Upper lobe of left lung (tissue), 6 donors: ENCODE results near the gene LDLRAD3. TPM values are rescaled to one million over a fixed set of nuclear protein-coding genes. Genes with fewer than 3 reads are reported as not detected.

Source experiments
- ATAC-seq, 2 donors: fragments of 200-7000 bp; cut with Tn5 transposase; one replicate each; pipeline ENCODE4 v1.9.1; 2022; ENCODE audit warnings: mild to moderate bottlenecking in 2 of 2, moderate library complexity in 2 of 2; ENCODE audit not compliant: low FRiP score in 2 of 2
- DNase-seq, 2 donors: peaks; one replicate each; pipeline ENCODE4 v3.0.0-alpha.2; 2019 to 2020
- H3K27ac ChIP-seq, 4 donors: fragments of 200-600 bp; sonication (generic); one replicate each; pipeline ENCODE4 v1.5.1; 2016 to 2019
- H3K27me3 ChIP-seq, 4 donors: fragments of 200-600 bp; sonication (generic); one replicate each; pipeline ENCODE4 v1.5.1; 2017 to 2019
- H3K36me3 ChIP-seq, 4 donors: fragments of 200-600 bp; sonication (generic); one replicate each; pipeline ENCODE4 v1.5.1; 2016 to 2019
- H3K4me1 ChIP-seq, 4 donors: fragments of 200-600 bp; sonication (generic); one replicate each; pipeline ENCODE4 v1.5.1; 2018 to 2019
- H3K4me3 ChIP-seq, 4 donors: fragments of 200-600 bp; sonication (generic); one replicate each; pipeline ENCODE4 v1.5.1; 2017 to 2019; ENCODE audit warnings: mild to moderate bottlenecking in 2 of 4, moderate library complexity in 1 of 4
- H3K9me3 ChIP-seq, 4 donors: fragments of 200-600 bp; sonication (generic); one replicate each; pipeline ENCODE4 v1.5.1; 2018 to 2019
- EP300 ChIP-seq, 4 donors: sonication (generic); formaldehyde crosslinking; IDR thresholded peaks; one replicate each; pipeline ENCODE4 v1.5.1; 2017; ENCODE audit warnings: antibody characterized with exemption in 4 of 4, control low read depth in 2 of 4
- POLR2A ChIP-seq, 4 donors: fragments of 450-650 bp; IDR thresholded peaks; one replicate each; pipeline ENCODE4 v1.5.1; 2016 to 2017; ENCODE audit warnings: antibody characterized with exemption in 4 of 4, mild to moderate bottlenecking in 2 of 4
- POLR2AphosphoS5 ChIP-seq, 2 donors: sonication (generic); formaldehyde crosslinking; IDR thresholded peaks; one replicate each; pipeline ENCODE4 v1.5.1; 2017; ENCODE audit warnings: antibody characterized with exemption in 2 of 2
- WGBS, 2 donors: methylation state at CpG; one replicate each; pipeline ENCODE4 v1.1.5; 2017 to 2018; 5-methylcytosine and 5-hydroxymethylcytosine counted together
- total RNA-seq, 6 donors: library from RNA; depleted of rRNA in 4 of 6; stranded (reverse); fragments of >200 nt in 4 of 6; gene quantifications; one replicate each; pipeline versions ENCODE4 v1.1.0 to v1.2.1, GENCODE V29; 2016 to 2021
- TF ChIP-seq, protein P1 (sequence below), 6 experiments: fragments of 450-650 bp in 4 of 6; fragments of 200-600 bp in 2 of 6; sonication (generic) in 2 of 6; IDR thresholded peaks; one replicate each; pipeline ENCODE4 v1.5.1; 2016 to 2019; ENCODE audit warnings: antibody characterized with exemption in 6 of 6
- donor health status: DM: no; HTN: no; CAD: no; lungs with moderate emphysema.
- donor health status: DM: no; HTN: yes; CAD: no; lungs with severe emphysema.

The LDLRAD3 gene
- total RNA-seq, 6 donors from 2014 or later: 4.4 to 16.8 (median 7.4) TPM

DNA sequence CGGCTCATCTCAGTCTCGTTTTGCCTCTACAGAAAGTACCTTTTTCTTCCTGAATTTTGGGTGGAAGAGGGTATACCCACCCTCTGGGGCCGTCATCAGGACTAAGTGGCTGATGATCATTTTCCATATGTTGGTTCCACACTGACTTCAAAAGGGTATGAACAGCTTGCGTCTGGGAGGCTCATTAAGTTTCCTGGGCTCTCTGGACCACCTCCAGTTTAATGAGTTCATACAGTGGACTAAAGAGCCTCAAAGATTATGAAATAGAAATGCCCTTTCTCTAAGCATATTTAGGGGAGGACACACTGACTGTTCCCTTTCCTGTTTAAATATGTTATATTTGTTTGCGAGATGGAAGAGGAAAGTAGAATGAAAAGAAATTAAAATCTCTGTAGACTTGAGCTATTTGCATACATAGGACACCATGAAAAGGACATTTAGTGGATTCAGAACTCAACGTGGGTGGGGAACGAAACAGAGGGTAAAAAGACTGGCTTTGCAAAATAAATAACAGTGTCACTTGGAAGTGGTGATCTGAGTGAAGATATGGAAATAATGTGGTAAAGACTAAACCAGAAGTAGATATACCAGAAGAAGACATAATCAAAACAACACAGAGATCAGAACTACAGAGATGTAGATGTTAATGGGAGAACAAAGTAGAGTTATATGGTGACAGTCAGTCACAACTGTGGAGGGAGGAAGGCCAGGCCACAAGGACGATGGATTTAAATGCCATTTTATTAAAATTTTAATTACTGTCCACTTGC is 18.7 kb downstream of the LDLRAD3 start:
- H3K4me3 ChIP-seq: no peak overlapping the region
- H3K4me1 ChIP-seq: no peaks in the 10 kb centered on the region
- no peak overlapping the region for H3K27ac ChIP-seq
- TF ChIP-seq POLR2AphosphoS5 (IDR thresholded peaks at IDR 0.05) (no peak), EP300 (IDR thresholded peaks at IDR 0.05) (no peak), POLR2A (IDR thresholded peaks at IDR 0.05) (no peak)
- TF ChIP-seq, protein P1, sequence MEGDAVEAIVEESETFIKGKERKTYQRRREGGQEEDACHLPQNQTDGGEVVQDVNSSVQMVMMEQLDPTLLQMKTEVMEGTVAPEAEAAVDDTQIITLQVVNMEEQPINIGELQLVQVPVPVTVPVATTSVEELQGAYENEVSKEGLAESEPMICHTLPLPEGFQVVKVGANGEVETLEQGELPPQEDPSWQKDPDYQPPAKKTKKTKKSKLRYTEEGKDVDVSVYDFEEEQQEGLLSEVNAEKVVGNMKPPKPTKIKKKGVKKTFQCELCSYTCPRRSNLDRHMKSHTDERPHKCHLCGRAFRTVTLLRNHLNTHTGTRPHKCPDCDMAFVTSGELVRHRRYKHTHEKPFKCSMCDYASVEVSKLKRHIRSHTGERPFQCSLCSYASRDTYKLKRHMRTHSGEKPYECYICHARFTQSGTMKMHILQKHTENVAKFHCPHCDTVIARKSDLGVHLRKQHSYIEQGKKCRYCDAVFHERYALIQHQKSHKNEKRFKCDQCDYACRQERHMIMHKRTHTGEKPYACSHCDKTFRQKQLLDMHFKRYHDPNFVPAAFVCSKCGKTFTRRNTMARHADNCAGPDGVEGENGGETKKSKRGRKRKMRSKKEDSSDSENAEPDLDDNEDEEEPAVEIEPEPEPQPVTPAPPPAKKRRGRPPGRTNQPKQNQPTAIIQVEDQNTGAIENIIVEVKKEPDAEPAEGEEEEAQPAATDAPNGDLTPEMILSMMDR (IDR thresholded peaks at IDR 0.05): no peak
- 79 to 87% methylated on average over 8 of the region's 8 CpGs for WGBS, 2 donors
- no peaks in the 10 kb centered on the region for H3K27me3 ChIP-seq
- DNase-seq: no peak
- no peak for ATAC-seq
- no peaks in the 10 kb centered on the region for H3K9me3 ChIP-seq
- no peaks in the 10 kb centered on the region for H3K36me3 ChIP-seq

DNA sequence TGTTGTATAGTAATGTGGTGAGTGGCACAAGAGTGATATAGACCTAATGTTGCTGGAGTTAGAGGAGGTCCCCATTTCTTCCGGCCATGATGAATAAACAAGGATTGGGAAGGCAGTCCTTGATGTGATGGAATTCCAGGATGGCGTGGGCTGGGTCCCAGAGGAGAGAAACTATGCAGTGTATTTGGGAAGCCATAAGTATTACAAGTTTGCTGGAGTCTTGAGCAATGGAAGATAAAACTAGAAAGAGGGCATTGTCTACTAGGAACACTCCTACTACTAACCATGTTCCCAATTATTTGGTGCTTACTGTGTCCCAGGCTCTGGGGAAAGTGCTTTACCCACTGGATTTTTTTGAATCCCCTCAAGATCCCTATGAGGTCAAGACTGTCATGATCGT is 20.0 kb downstream of the LDLRAD3 start:
- DNase-seq: no peak
- Histone ChIP-seq H3K9me3 (no peaks in the 10 kb centered on the region), H3K36me3 (no peaks in the 10 kb centered on the region), H3K27me3 (no peaks in the 10 kb centered on the region), H3K4me3 (no peak overlapping the region), H3K4me1 (no peaks in the 10 kb centered on the region), H3K27ac (no peak overlapping the region)
- ATAC-seq: no peak
- 90 to 92% methylated on average over 3 of the region's 3 CpGs for WGBS, 2 donors
- TF ChIP-seq POLR2A (IDR thresholded peaks at IDR 0.05) (no peak), EP300 (IDR thresholded peaks at IDR 0.05) (no peak), POLR2AphosphoS5 (IDR thresholded peaks at IDR 0.05) (no peak)
- TF ChIP-seq, protein P1 (IDR thresholded peaks at IDR 0.05): no peak

- Histone ChIP-seq H3K27ac (no peak overlapping the region), H3K4me1 (peaks cover 0 to 2% (median under 1%) of the 10 kb centered on the region in 4 donors), H3K27me3 (no peaks in the 10 kb centered on the region), H3K36me3 (no peaks in the 10 kb centered on the region), H3K9me3 (no peaks in the 10 kb centered on the region), H3K4me3 (no peak overlapping the region)
- no peak for ATAC-seq
- TF ChIP-seq, protein P1 (IDR thresholded peaks at IDR 0.05): no peak
- TF ChIP-seq POLR2AphosphoS5 (IDR thresholded peaks at IDR 0.05) (no peak), EP300 (IDR thresholded peaks at IDR 0.05) (no peak), POLR2A (IDR thresholded peaks at IDR 0.05) (no peak)
- 77 to 89% methylated on average over 2 of the region's 2 CpGs for WGBS, 2 donors
- DNase-seq: no peak
Measured at GRCh38 chr11:35964841-35965240, 21.0 kb downstream of the LDLRAD3 start.

GRCh38 chr11:35967042-35967441 is 23.2 kb downstream of the LDLRAD3 start:
- H3K4me3 ChIP-seq: no peak overlapping the region

More at GRCh38 chr11:35967042-35967441, 23.2 kb downstream of the LDLRAD3 start:
- no peak for TF ChIP-seq EP300 (IDR thresholded peaks at IDR 0.05)
- TF ChIP-seq POLR2A (IDR thresholded peaks at IDR 0.05): no peak
- TF ChIP-seq POLR2AphosphoS5 (IDR thresholded peaks at IDR 0.05): no peak
- TF ChIP-seq, protein P1 (IDR thresholded peaks at IDR 0.05): no peak
- 87 to 100% methylated on average over 2 of the region's 2 CpGs for WGBS, 2 donors
- H3K27me3 ChIP-seq: no peaks in the 10 kb centered on the region
- ATAC-seq: no peak
- no peaks in the 10 kb centered on the region for H3K9me3 ChIP-seq
- DNase-seq: no peak
- no peak overlapping the region for H3K27ac ChIP-seq
- H3K4me1 ChIP-seq: peaks cover 0 to 4% (median 2%) of the 10 kb centered on the region in 4 donors
- H3K36me3 ChIP-seq: no peaks in the 10 kb centered on the region
